ENCODE data around the gene HS2ST1. TPM values are rescaled to one million over a fixed set of nuclear protein-coding genes. Genes with fewer than 3 reads are reported as not detected.
"Not testable (repeated sequence)": the region's sequence is repeated elsewhere in the genome, so short reads cannot be mapped to it uniquely, and the experiment has no call there.

Gene HS2ST1
- total RNA-seq, 1 experiment from 2014 or later = 45.8 TPM

GRCh38 chr1:86887479-86888162, 26.8 kb upstream of the HS2ST1 start:
- H3K9me3 ChIP-seq (ENCODE audit: low read depth, low read length, poor library complexity, severe bottlenecking) = no peaks in the 10 kb centered on the region

GRCh38 chr1:86888327-86888726, 26.1 kb upstream of the HS2ST1 start:
- Histone ChIP-seq H3K9me3 (ENCODE audit: low read depth, low read length, poor library complexity, severe bottlenecking) (no peaks in the 10 kb centered on the region), H3K4me3 (ENCODE audit: low read depth, low read length, poor library complexity, severe bottlenecking) (no peak overlapping the region), H3K27ac (ENCODE audit: low read depth, low read length, poor library complexity, severe bottlenecking) (no peak overlapping the region), H3K36me3 (ENCODE audit: insufficient read depth, low read length, poor library complexity, severe bottlenecking) (no peaks in the 10 kb centered on the region), H3K4me1 (ENCODE audit: insufficient read depth, low read length, poor library complexity, severe bottlenecking) (no peaks in the 10 kb centered on the region), H3K27me3 (replicated peaks; ENCODE audit: insufficient read depth, low read depth, low read length, poor library complexity) (no peaks in the 10 kb centered on the region)
- ChIA-PET CTCF (no interaction called here), POLR2A (ENCODE audit: low non-redundant PET) (no interaction called here)
- intact Hi-C loops (cut with micrococcal nuclease; ENCODE audit: unreplicated experiment) = no loop called here
- DNase-seq (ENCODE audit: low spot score) = no peak
- BruUV-seq (replicated peaks) = no TSS peak
- no peak for TF ChIP-seq CTCF (conservative IDR thresholded peaks at IDR 0.05; ENCODE audit: low read depth, low read length)
- no peak for TF ChIP-seq EZH2 (IDR thresholded peaks at IDR 0.05; ENCODE audit: borderline replicate concordance, low read depth, low read length, poor library complexity, severe bottlenecking)

More at GRCh38 chr1:86887479-86888162, 26.8 kb upstream of the HS2ST1 start:
- no peak for DNase-seq (ENCODE audit: low spot score)
- intact Hi-C loops (cut with micrococcal nuclease; ENCODE audit: unreplicated experiment) = no loop called here
- POLR2A ChIA-PET (ENCODE audit: low non-redundant PET) = no interaction called here
- TF ChIP-seq CTCF (conservative IDR thresholded peaks at IDR 0.05; ENCODE audit: low read depth, low read length) = no peak
- TF ChIP-seq EZH2 (IDR thresholded peaks at IDR 0.05; ENCODE audit: borderline replicate concordance, low read depth, low read length, poor library complexity, severe bottlenecking) = no peak
- H3K27ac ChIP-seq (ENCODE audit: low read depth, low read length, poor library complexity, severe bottlenecking) = no peak overlapping the region
- BruUV-seq (replicated peaks) = no TSS peak
- H3K4me3 ChIP-seq (ENCODE audit: low read depth, low read length, poor library complexity, severe bottlenecking) = no peak overlapping the region
- CTCF ChIA-PET = no interaction called here
- H3K36me3 ChIP-seq (ENCODE audit: insufficient read depth, low read length, poor library complexity, severe bottlenecking) = no peaks in the 10 kb centered on the region
- no peaks in the 10 kb centered on the region for H3K4me1 ChIP-seq (ENCODE audit: insufficient read depth, low read length, poor library complexity, severe bottlenecking)
- no peaks in the 10 kb centered on the region for H3K27me3 ChIP-seq (replicated peaks; ENCODE audit: insufficient read depth, low read depth, low read length, poor library complexity)

GRCh38 chr1:86899401-86899800, 15.0 kb upstream of the HS2ST1 start:
- DNase-seq (ENCODE audit: low spot score); H3K4me3 ChIP-seq (ENCODE audit: low read depth, low read length, poor library complexity, severe bottlenecking); intact Hi-C loops (cut with micrococcal nuclease; ENCODE audit: unreplicated experiment); H3K27me3 ChIP-seq (replicated peaks; ENCODE audit: insufficient read depth, low read depth, low read length, poor library complexity); BruUV-seq (replicated peaks); POLR2A ChIA-PET (ENCODE audit: low non-redundant PET); CTCF ChIA-PET; H3K4me1 ChIP-seq (ENCODE audit: insufficient read depth, low read length, poor library complexity, severe bottlenecking); H3K27ac ChIP-seq (ENCODE audit: low read depth, low read length, poor library complexity, severe bottlenecking); H3K9me3 ChIP-seq (ENCODE audit: low read depth, low read length, poor library complexity, severe bottlenecking): not testable (repeated sequence)
- H3K36me3 ChIP-seq (ENCODE audit: insufficient read depth, low read length, poor library complexity, severe bottlenecking) = peaks cover 21% of the 10 kb centered on the region

GRCh38 chr1:86905875-86906274, 8.6 kb upstream of the HS2ST1 start:
- no peak overlapping the region for H3K4me3 ChIP-seq (ENCODE audit: low read depth, low read length, poor library complexity, severe bottlenecking)
- H3K27me3 ChIP-seq (replicated peaks; ENCODE audit: insufficient read depth, low read depth, low read length, poor library complexity) = no peaks in the 10 kb centered on the region
- H3K27ac ChIP-seq (ENCODE audit: low read depth, low read length, poor library complexity, severe bottlenecking) = no peak overlapping the region
- no peak for DNase-seq (ENCODE audit: low spot score)
- H3K36me3 ChIP-seq (ENCODE audit: insufficient read depth, low read length, poor library complexity, severe bottlenecking) = peaks cover 18% of the 10 kb centered on the region
- TF ChIP-seq EZH2 (IDR thresholded peaks at IDR 0.05; ENCODE audit: borderline replicate concordance, low read depth, low read length, poor library complexity, severe bottlenecking) (no peak), CTCF (conservative IDR thresholded peaks at IDR 0.05; ENCODE audit: low read depth, low read length) (no peak)
- POLR2A ChIA-PET (ENCODE audit: low non-redundant PET) = no interaction called here
- intact Hi-C loops (cut with micrococcal nuclease; ENCODE audit: unreplicated experiment) = no loop called here
- no TSS peak for BruUV-seq (replicated peaks)
- peaks cover 12% of the 10 kb centered on the region for H3K4me1 ChIP-seq (ENCODE audit: insufficient read depth, low read length, poor library complexity, severe bottlenecking)
- no peaks in the 10 kb centered on the region for H3K9me3 ChIP-seq (ENCODE audit: low read depth, low read length, poor library complexity, severe bottlenecking)
- CTCF ChIA-PET = no interaction called here

All from A673 (cell line).